ENCODE results near the gene MYH9.
A peak's percentile ranks its signal among the peaks of the same experiment; 100 is the strongest.

MYH9 gene

GRCh38 chr22:36379593-36380361, 8.0 kb downstream of the MYH9 start:
- H3K9me3 ChIP-seq (ENCODE audit: insufficient read depth, low read depth, low read length), result no peaks in the 10 kb centered on the region
- no peak overlapping the region for H3K4me3 ChIP-seq (ENCODE audit: low read length)
- no peak overlapping the region for H3K9ac ChIP-seq (ENCODE audit: low read depth, low read length)
- no peak overlapping the region for H3K27ac ChIP-seq (ENCODE audit: low read length)
- H3K4me1 ChIP-seq (ENCODE audit: insufficient read depth, low read length), result peaks cover 4% of the 10 kb centered on the region; the same call in 1 of the 2 replicates
- H3K36me3 ChIP-seq (ENCODE audit: insufficient read depth, low read depth, low read length), result peaks cover 20% of the 10 kb centered on the region
- no peaks in the 10 kb centered on the region for H3K27me3 ChIP-seq (ENCODE audit: insufficient read depth, low read length)

DNA sequence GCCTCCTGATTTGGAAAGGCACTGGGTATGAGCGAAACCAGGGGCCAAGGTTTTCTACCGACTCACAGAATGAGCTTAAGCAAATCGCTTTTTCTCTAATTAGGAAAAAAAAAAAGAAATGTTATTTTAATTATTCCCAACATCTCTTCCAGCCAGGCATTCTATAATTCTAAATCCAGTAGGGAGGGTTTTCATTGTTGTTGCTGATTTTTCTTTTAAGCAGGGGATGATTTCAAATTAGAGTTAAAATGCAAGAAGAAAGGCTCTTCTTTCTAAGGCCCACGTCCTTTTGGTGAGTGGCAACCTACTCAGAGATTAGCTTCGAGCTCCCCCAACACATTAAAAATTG, 8.9 kb downstream of the MYH9 start:
- Histone ChIP-seq H3K4me1 (ENCODE audit: insufficient read depth, low read length) (peaks cover 4% of the 10 kb centered on the region; the same call in 1 of the 2 replicates), H3K27me3 (ENCODE audit: insufficient read depth, low read length) (no peaks in the 10 kb centered on the region), H3K9me3 (ENCODE audit: insufficient read depth, low read depth, low read length) (no peaks in the 10 kb centered on the region), H3K36me3 (ENCODE audit: insufficient read depth, low read depth, low read length) (peaks cover 20% of the 10 kb centered on the region), H3K27ac (ENCODE audit: low read length) (no peak overlapping the region), H3K4me3 (ENCODE audit: low read length) (no peak overlapping the region), H3K9ac (ENCODE audit: low read depth, low read length) (peak overlapping the region; percentile 56; the same call in 1 of the 2 replicates)

- Histone ChIP-seq H3K9me3 (ENCODE audit: insufficient read depth, low read depth, low read length) (no peaks in the 10 kb centered on the region), H3K4me1 (ENCODE audit: insufficient read depth, low read length) (peaks cover 9% of the 10 kb centered on the region), H3K9ac (ENCODE audit: low read depth, low read length) (peak overlapping the region; percentile 56; the same call in 1 of the 2 replicates)
These were observed 9.5 kb downstream of the MYH9 start for GRCh38 chr22:36378080-36378868.

GRCh38 chr22:36377022-36377631, 10.6 kb downstream of the MYH9 start:
- H3K27me3 ChIP-seq (ENCODE audit: insufficient read depth, low read length), result no peaks in the 10 kb centered on the region
- H3K36me3 ChIP-seq (ENCODE audit: insufficient read depth, low read depth, low read length), result peaks cover 13% of the 10 kb centered on the region; the same call in 1 of the 2 replicates
- no peak overlapping the region for H3K9ac ChIP-seq (ENCODE audit: low read depth, low read length)
- H3K4me3 ChIP-seq (ENCODE audit: low read length), result no peak overlapping the region
- H3K27ac ChIP-seq (ENCODE audit: low read length), result peak overlapping the region; percentile 38
- peaks cover 17% of the 10 kb centered on the region for H3K4me1 ChIP-seq (ENCODE audit: insufficient read depth, low read length)
- H3K9me3 ChIP-seq (ENCODE audit: insufficient read depth, low read depth, low read length), result no peaks in the 10 kb centered on the region

More at GRCh38 chr22:36378080-36378868, 9.5 kb downstream of the MYH9 start:
- H3K27ac ChIP-seq (ENCODE audit: low read length), result no peak overlapping the region
- H3K4me3 ChIP-seq (ENCODE audit: low read length), result no peak overlapping the region
- no peaks in the 10 kb centered on the region for H3K27me3 ChIP-seq (ENCODE audit: insufficient read depth, low read length)
- peaks cover 19% of the 10 kb centered on the region for H3K36me3 ChIP-seq (ENCODE audit: insufficient read depth, low read depth, low read length)

- Histone ChIP-seq H3K4me1 (ENCODE audit: insufficient read depth, low read length) (peaks cover 17% of the 10 kb centered on the region), H3K27me3 (ENCODE audit: insufficient read depth, low read length) (no peaks in the 10 kb centered on the region), H3K9ac (ENCODE audit: low read depth, low read length) (no peak overlapping the region)
These were observed 11.5 kb downstream of the MYH9 start for GRCh38 chr22:36376265-36376664.

GRCh38 chr22:36375071-36375980, 12.4 kb downstream of the MYH9 start:
- peaks cover 25% of the 10 kb centered on the region for H3K4me1 ChIP-seq (ENCODE audit: insufficient read depth, low read length)
- 0 out of 2 replicates have a peak, but pooled peaks cover 8% of the 10 kb centered on the region for H3K36me3 ChIP-seq (ENCODE audit: insufficient read depth, low read depth, low read length)
- H3K9ac ChIP-seq (ENCODE audit: low read depth, low read length), result no peak overlapping the region

More at GRCh38 chr22:36376265-36376664, 11.5 kb downstream of the MYH9 start:
- Histone ChIP-seq H3K27ac (ENCODE audit: low read length) (no peak overlapping the region), H3K9me3 (ENCODE audit: insufficient read depth, low read depth, low read length) (no peaks in the 10 kb centered on the region), H3K4me3 (ENCODE audit: low read length) (no peak overlapping the region), H3K36me3 (ENCODE audit: insufficient read depth, low read depth, low read length) (0 out of 2 replicates have a peak, but pooled peaks cover 8% of the 10 kb centered on the region)

DNA sequence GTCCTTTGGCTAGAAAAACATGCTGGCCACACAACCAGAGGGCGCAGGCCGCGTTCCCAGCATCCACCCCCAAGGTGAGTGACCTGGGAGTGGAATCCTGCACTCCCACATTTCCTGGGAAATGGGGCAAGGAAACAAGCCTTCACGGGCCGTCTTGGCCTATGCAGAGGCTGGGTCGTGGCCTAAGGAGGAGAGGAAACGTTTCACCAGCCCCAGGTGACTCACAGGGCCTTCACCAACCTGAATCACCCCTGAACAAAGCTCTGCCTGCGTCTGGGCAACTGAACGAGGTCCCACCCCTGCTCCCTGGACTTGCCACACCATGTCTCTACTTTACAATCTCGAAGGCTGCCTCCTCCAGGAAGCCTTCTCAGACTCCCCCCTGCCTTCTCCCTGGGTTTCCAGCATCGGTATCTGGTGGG, 13.2 kb downstream of the MYH9 start:
- Histone ChIP-seq H3K9me3 (ENCODE audit: insufficient read depth, low read depth, low read length) (no peaks in the 10 kb centered on the region), H3K27me3 (ENCODE audit: insufficient read depth, low read length) (no peaks in the 10 kb centered on the region), H3K36me3 (ENCODE audit: insufficient read depth, low read depth, low read length) (0 out of 2 replicates have a peak, but pooled peaks cover 8% of the 10 kb centered on the region), H3K27ac (ENCODE audit: low read length) (no peak overlapping the region), H3K4me3 (ENCODE audit: low read length) (no peak overlapping the region), H3K9ac (ENCODE audit: low read depth, low read length) (no peak overlapping the region), H3K4me1 (ENCODE audit: insufficient read depth, low read length) (peaks cover 31% of the 10 kb centered on the region)

More at GRCh38 chr22:36375071-36375980, 12.4 kb downstream of the MYH9 start:
- Histone ChIP-seq H3K27me3 (ENCODE audit: insufficient read depth, low read length) (no peaks in the 10 kb centered on the region), H3K4me3 (ENCODE audit: low read length) (no peak overlapping the region), H3K27ac (ENCODE audit: low read length) (no peak overlapping the region), H3K9me3 (ENCODE audit: insufficient read depth, low read depth, low read length) (no peaks in the 10 kb centered on the region)

DNA sequence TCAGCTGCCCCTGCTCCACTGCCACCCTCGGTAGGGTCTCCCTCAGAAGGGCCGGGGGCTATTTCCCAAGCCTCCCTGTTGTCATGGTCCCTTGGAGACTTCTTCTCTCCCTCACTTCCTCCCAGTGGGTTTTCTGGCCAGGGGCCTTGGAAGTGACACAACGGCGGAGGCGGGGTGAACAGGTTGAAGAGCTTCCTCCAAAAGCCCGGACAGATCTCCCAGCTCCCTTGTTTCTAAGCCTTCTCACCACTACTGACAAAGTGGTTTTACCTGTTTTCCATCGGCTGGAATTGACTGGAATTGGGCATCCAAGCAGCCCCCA, 14.5 kb downstream of the MYH9 start:
- Histone ChIP-seq H3K27me3 (ENCODE audit: insufficient read depth, low read length) (no peaks in the 10 kb centered on the region), H3K4me1 (ENCODE audit: insufficient read depth, low read length) (peaks cover 39% of the 10 kb centered on the region), H3K27ac (ENCODE audit: low read length) (no peak overlapping the region), H3K36me3 (ENCODE audit: insufficient read depth, low read depth, low read length) (0 out of 2 replicates have a peak, but pooled peaks cover 8% of the 10 kb centered on the region), H3K9me3 (ENCODE audit: insufficient read depth, low read depth, low read length) (no peaks in the 10 kb centered on the region), H3K4me3 (ENCODE audit: low read length) (no peak overlapping the region), H3K9ac (ENCODE audit: low read depth, low read length) (peak overlapping the region; percentile 23; the same call in 1 of the 2 replicates)

DNA sequence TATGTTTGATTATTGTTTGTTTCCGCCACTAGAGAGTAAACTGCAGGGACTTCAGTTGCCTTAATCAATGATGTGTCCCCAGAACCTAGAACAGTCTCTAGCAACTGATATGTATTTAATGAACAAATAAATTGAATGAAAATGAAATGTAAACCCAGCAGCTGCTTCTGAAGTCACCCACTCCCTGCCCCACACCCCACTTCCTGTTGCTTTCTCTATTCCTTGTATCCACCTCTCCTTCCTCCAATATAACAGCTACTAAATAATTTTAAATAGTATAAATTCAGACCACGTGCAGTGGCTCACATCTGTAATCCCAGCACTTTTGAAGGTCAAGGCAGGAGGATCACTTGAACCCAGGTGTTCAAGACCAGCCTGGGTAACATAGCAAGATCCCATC, 15.8 kb downstream of the MYH9 start:
- Histone ChIP-seq H3K9ac (ENCODE audit: low read depth, low read length) (no peak overlapping the region), H3K4me3 (ENCODE audit: low read length) (no peak overlapping the region), H3K4me1 (ENCODE audit: insufficient read depth, low read length) (peaks cover 51% of the 10 kb centered on the region), H3K9me3 (ENCODE audit: insufficient read depth, low read depth, low read length) (no peaks in the 10 kb centered on the region), H3K27me3 (ENCODE audit: insufficient read depth, low read length) (no peaks in the 10 kb centered on the region), H3K27ac (ENCODE audit: low read length) (no peak overlapping the region), H3K36me3 (ENCODE audit: insufficient read depth, low read depth, low read length) (peaks cover 8% of the 10 kb centered on the region; the same call in 1 of the 2 replicates)

DNA sequence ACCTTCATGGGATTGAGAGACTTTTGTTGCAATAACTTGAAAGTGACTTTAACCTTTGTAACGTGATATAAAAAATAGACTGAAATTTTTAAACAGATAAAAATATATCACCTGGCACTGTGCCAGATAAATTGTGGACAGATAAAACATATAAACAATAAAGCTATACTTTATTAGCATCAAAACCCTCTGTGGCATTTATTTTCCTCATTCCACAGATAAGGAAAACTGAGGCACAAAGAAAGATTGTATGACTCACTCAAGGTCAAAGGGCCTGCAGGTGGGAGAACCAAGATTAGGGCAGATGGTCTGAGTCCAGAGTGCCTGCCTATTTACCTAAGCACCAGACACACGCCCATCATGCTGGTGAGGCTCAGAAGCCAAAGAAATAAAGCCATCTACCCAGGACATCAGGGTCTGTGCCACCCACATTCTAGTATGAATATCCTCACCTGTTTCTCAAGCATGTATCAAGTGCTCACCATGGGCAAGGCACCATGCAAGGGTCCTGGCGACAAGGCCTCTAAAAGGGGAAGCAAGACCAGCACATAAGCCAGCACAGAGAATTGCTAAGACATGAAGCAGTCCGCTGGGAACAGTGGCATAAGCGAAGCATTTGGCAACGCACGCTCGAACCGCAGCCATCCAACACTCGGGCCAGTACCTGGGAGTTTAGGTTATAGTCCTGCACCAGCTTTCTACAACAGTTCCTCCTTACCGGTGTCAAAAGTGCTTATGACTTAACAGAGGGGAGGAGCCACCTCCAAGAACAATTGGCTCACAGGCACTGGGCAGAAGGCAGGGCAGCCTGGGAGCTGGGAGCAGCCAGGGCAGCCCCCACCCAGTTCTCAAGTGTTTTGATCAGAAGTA, 17.6 kb downstream of the MYH9 start:
- no peaks in the 10 kb centered on the region for H3K9me3 ChIP-seq (ENCODE audit: insufficient read depth, low read depth, low read length)
- H3K9ac ChIP-seq (ENCODE audit: low read depth, low read length), result peak overlapping the region; percentile 73; the same call in 1 of the 2 replicates
- peaks cover 13% of the 10 kb centered on the region; the same call in 1 of the 2 replicates for H3K36me3 ChIP-seq (ENCODE audit: insufficient read depth, low read depth, low read length)
- no peak overlapping the region for H3K4me3 ChIP-seq (ENCODE audit: low read length)
- peak overlapping the region; percentile 82 for H3K27ac ChIP-seq (ENCODE audit: low read length)
- peaks cover 61% of the 10 kb centered on the region for H3K4me1 ChIP-seq (ENCODE audit: insufficient read depth, low read length)
- no peaks in the 10 kb centered on the region for H3K27me3 ChIP-seq (ENCODE audit: insufficient read depth, low read length)
